Embryonic facial prominence (tissue), 1 donor: ENCODE data around the gene LAMA2.

ENCODE experiments used
- DNase-seq: peaks from one replicate; pipeline ENCODE4 v3.0.0-alpha.2; 2016; ENCODE audit errors: extremely low spot score

Gene LAMA2

GRCh38 chr6:129516787-129517186 is 633.8 kb downstream of the LAMA2 start:
- DNase-seq, result no peak

DNA sequence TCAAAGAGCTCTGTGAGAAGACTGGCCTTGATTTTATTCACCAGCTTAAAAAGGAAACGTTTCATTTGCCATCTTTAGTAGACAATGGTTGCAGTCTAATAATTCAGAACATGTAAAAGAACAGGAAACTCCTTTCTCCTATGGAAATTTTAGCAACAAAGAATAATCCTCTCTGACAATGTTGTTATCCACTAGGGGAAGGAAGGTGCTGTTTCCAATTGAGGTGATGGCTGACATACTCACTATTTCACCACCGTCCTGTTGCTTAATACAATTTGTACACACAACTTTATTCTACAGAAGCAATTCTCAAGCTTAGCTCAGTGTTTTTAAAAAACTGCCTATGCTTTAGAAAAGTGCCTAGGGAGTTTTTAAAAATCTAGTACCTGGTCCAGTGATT is 634.4 kb downstream of the LAMA2 start:
- DNase-seq, result no peak

DNA sequence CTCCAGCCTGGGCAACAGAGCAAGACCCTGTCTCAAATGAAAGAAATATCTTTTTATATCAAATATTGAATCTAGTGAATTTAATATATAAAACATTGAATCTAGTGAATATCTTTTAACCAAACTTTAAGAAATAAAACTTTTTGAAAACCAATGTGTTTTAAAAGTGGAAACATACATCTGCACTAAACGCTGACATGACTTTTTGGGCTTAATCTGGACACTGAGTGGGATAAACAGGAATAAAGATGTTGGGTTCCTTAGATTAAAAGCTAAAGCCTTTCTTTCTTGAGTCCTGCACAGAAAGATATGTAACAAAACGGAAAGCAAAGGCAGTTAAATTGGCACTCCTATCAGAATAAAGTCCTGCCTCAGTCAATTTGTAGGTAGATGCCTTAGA is 636.8 kb downstream of the LAMA2 start:
- DNase-seq, result no peak

DNA sequence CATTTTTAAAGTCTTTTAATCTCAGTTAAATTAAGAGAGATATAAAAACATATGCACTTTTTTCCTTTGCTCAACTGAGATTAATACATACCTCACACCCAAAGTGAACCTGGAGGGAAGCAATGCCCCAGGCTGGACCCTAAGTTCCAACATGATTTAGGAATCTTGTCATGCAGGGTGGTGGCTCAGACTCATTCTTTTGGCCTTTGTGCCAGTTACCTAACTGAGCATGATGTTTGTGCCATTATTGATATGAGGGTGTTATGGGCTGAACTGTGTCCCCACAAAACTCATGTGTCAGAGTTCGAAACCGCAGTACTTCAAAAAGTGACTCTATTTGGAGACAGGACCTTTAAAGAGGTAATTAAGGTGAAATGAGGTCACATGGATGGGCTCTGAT is 639.0 kb downstream of the LAMA2 start:
- DNase-seq, result no peak

GRCh38 chr6:129523816-129524215 is 640.9 kb downstream of the LAMA2 start:
- DNase-seq, result no peak

DNA sequence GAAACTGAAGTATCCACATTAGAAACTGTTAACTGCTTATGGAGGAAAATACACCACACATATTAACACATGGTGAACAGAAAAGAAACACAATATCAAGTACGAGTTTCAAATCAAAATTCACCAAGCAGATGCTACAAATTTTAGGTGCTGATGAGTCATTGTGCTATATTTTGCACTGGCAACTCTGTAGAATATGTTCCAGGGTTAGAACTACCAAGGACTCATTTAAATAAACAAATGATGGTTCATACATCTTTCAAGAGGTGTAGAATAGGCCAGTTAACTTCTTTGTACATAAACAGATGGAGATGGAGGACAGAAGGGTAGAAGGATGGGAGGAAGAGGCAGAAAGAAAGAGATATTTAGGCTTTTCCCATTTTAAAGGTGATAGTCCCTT is 642.1 kb downstream of the LAMA2 start:
- no peak for DNase-seq

DNA sequence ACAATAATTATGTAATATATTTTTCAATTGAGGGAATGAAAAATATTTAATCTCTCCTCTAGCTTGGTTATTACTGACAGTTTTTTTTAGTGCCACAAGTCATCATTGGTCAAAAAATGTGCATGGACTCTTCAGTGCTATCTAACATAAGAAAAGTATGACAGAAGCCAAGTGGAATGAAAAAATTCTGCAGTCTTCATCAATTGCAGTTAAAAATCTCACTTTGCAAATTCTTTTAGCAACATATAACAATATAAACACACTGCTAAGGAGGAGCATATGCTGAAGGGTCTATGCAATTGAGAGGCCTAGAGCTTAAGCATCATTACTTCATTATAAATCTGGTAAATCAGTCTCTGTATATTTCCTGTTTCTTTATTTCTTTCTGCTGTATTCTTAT is 652.0 kb downstream of the LAMA2 start:
- no peak for DNase-seq

- DNase-seq, result no peak
Measured at GRCh38 chr6:129536271-129536670, 653.3 kb downstream of the LAMA2 start.

- no peak for DNase-seq
Measured at GRCh38 chr6:129539032-129539431, 656.1 kb downstream of the LAMA2 start.

GRCh38 chr6:129542705-129543104 is 659.8 kb downstream of the LAMA2 start:
- no peak for DNase-seq

GRCh38 chr6:129543981-129544380 is 661.0 kb downstream of the LAMA2 start:
- no peak for DNase-seq

DNA sequence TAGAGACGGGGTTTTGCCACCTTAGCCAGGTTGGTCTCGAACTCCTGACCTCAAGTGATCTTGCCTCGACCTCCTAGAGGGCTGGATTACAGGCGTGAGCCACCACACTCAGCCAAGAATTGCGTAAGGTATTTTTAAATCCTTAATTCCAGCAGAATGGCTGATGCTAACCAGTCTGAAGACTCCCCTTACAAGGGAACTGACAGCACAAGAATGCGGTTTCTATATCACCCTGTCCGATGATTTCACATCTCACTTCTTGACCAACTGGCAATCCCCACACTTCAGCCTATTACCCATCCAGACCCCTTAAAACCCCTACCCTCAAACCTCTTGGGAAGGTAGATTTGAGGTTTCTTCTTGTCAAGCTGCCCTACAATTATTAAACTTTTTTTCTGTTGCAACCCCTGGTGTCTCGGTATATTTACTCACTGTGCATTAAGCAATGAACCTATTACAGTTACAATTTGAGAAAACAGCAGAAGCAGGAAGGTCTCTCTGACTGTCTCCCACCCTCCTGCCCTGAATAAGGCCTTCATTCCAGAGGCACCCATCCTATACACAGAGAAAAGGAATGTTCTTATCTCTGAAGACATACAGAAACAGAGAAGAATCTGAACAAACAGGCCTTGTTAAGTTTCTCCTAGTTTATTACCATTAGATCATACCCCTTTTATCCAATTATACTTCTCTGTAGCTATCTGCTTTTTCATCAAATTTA is 662.1 kb downstream of the LAMA2 start:
- no peak for DNase-seq

DNA sequence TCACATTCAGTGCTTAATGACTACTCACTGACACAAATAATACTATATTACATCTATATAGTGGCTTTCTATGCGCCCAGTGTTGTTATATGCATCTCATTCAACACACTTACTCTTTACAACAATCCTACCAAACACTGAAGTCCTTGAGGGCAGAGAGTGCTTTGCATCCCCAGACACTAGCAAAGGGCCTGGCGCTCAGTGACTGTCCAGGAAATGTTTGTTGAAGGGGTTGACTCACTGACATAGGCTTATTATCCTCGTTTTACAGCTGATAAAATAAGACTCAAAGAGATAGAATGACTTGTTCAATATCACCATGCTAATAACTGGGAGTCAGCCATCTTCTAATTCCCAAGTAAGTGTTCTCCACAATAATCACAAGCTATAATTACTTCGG is 663.8 kb downstream of the LAMA2 start:
- DNase-seq, result no peak

DNA sequence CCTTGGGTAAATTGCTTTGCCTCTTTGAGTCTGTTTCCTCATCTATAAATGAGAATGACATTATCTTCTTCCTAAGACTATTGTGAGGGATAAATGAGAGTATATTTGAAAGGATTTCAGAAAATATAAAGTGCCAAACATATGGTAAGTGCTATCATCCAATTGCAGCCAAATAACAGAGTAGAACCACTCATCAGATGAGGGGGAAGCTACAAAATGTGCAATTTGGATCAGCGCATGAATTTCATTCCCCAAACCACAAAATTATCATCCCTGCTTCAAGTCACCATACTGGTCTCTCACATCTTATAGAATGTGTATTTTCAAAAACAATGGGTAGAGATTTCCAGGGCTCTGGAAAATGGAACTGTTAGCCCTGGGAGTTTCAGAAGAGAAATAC is 668.5 kb downstream of the LAMA2 start:
- no peak for DNase-seq

DNA sequence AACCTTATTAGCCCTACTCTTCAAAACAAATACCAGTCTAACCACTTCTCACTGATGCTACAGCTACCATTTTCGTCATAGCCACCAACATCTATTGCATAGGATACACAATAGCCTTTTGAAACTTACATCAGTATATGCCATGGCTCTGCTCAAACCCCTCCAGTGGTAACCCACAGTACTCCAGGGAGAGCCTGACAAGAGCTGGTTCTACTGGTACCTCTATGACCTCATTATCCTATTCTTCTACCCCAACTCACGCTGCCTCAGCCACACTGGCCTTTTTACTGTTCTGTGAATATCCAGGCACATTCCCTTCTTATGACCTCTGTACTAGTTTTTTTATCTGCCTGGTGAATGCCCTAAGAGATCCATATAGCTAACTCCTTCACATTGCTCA is 669.5 kb downstream of the LAMA2 start:
- DNase-seq, result no peak

- no peak for DNase-seq
Measured at GRCh38 chr6:129555206-129555832, 672.4 kb downstream of the LAMA2 start.

DNA sequence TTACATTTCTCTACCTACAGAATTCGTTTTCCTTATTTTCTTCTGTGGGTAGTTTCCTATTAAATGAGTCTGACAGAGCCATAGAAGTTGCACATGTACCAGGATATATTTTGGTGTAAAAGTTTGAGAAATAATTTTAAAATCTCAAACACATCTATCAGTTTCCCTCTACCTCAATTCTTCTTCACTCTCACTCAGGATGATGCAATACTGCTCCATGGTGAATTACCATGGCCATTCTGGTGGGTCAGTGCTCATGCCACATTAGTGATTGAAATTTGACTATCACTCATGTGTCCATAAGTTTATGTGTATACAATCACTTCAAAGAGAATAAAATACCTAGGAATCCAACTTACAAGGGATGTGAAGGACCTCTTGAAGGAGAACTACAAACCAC is 675.3 kb downstream of the LAMA2 start:
- DNase-seq, result no peak

DNA sequence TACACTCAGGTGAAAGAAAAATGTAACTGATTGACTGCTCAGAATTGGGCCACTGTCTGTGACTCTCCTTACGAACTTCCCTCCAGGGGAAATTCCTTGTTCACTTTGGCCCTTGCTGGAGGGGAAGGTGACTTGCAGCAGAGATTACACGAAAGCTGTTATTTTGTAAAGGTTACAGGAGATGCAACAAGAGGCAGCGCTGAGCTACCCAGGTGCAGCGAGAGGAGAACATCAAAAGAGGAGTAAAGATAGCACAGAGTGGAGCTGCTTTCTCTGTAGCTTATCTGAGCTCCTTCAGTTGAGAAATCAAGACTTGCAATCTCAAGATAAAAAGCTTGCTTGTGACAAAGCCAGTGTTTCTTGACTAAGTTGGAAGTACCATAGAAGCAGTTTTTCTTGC is 682.4 kb downstream of the LAMA2 start:
- no peak for DNase-seq

DNA sequence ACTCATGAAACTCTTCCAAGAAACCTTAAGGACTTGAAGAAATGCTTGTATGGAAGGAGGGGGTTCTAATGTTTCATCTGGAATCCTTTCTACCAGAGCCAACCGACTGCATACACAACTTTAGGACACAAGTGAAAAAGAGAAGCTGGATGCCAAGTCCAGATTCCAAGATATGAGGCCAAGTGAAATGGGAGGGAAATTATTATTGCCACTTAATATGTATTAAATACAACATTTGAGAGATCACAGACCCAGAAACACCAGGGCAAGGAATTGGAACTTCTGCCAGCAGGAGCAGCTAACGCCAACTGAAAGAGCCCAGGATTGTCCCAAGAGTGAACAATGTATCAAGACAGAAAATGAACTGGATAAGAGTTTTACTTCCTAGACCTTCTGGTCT is 682.9 kb downstream of the LAMA2 start:
- DNase-seq, result no peak
